ENCODE results near the gene HCRTR2. TPM values are rescaled to one million over a fixed set of nuclear protein-coding genes. Genes with fewer than 3 reads are reported as not detected.

HCRTR2 gene
- total RNA-seq, 6 experiments from 2014 or later: not detected

DNA sequence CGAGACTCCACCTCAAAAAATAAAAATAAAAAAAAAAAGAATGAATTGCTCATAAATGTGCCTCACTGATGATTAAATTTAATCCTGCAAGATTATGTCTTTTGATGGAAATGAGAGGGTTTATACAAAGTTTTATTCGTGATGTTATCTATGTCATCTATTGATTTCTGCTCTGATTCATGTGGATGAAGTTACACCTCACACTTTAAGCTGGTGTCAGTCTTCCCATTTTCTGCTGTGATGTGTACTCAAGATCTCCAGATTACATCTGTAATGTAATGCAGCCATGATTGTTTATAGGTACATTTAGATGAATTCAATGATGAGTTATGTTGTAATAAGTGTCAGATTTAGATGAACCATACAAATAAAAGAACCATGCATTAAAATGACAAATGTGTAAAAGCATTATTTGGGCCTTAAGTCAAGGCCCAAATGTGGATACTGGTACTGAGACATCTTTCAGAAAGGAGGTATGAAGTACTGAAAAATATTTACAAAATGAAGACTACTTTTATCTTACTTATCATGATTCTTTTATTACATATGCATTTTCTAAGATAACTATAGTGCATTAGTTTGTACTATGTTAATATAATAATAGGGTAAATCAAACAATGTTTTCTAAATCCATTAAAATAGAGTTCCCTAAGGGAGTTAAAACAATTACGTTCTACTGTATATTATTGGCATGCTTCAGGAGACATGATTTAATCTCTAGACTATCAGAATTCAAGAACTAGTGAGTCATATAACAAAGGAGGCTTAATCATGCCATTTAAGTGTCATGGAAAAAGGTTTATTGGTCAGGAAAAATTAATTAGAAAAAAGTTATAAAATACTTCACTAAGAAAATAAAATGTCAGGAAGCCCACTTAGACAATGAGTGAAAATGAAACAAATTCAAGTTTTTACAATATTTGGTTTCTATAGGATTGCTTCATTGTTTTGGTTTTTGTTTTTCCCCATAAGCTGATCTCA, 34.5 kb downstream of the HCRTR2 start:
- 44% methylated on average over 3 of the region's 3 CpGs for WGBS (ENCODE audit: insufficient coverage, low coverage, low lambda C conversion rate, missing lambda C conversion rate)

DNA sequence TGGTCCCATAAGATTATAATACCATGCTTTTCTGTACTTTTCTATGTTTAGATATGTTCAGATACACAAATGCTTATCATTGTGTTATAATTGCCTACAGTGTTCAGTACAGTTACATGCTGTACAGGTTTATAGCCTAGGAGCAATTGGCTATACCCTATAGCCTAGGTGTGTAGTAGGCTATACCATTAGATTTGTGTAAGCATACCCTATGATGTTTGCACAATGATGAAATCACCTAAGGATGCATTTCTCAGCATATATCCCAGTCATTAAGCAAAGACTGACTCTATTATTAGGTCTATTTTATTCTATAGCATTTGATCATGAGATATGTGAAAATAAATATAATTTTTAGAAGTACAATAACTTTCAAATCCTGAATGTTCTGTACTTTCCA, 36.6 kb downstream of the HCRTR2 start:
- ATAC-seq (no peak), DNase-seq (no peak)
- intact Hi-C loops (cut with DNase I): no loop called here
- no peak for TF ChIP-seq POLR2A (IDR thresholded peaks at IDR 0.05)
- TF ChIP-seq, protein P1, sequence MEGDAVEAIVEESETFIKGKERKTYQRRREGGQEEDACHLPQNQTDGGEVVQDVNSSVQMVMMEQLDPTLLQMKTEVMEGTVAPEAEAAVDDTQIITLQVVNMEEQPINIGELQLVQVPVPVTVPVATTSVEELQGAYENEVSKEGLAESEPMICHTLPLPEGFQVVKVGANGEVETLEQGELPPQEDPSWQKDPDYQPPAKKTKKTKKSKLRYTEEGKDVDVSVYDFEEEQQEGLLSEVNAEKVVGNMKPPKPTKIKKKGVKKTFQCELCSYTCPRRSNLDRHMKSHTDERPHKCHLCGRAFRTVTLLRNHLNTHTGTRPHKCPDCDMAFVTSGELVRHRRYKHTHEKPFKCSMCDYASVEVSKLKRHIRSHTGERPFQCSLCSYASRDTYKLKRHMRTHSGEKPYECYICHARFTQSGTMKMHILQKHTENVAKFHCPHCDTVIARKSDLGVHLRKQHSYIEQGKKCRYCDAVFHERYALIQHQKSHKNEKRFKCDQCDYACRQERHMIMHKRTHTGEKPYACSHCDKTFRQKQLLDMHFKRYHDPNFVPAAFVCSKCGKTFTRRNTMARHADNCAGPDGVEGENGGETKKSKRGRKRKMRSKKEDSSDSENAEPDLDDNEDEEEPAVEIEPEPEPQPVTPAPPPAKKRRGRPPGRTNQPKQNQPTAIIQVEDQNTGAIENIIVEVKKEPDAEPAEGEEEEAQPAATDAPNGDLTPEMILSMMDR (IDR thresholded peaks at IDR 0.05): no peak
- Histone ChIP-seq H3K27me3 (no peaks in the 10 kb centered on the region), H3K9me3 (no peaks in the 10 kb centered on the region), H3K36me3 (no peaks in the 10 kb centered on the region), H3K4me3 (no peak overlapping the region), H3K4me1 (no peaks in the 10 kb centered on the region), H3K27ac (no peak overlapping the region)

More for the DNA sequence above, 34.5 kb downstream of the HCRTR2 start:
- H3K9me3 ChIP-seq: no peaks in the 10 kb centered on the region
- H3K4me3 ChIP-seq: no peak overlapping the region
- intact Hi-C loops (cut with DNase I): no loop called here
- ATAC-seq (no peak), DNase-seq (no peak)
- TF ChIP-seq, protein P1 (IDR thresholded peaks at IDR 0.05): no peak
- TF ChIP-seq POLR2A (IDR thresholded peaks at IDR 0.05): no peak
- H3K36me3 ChIP-seq: no peaks in the 10 kb centered on the region
- H3K27me3 ChIP-seq: no peaks in the 10 kb centered on the region
- no peaks in the 10 kb centered on the region for H3K4me1 ChIP-seq
- no peak overlapping the region for H3K27ac ChIP-seq

DNA sequence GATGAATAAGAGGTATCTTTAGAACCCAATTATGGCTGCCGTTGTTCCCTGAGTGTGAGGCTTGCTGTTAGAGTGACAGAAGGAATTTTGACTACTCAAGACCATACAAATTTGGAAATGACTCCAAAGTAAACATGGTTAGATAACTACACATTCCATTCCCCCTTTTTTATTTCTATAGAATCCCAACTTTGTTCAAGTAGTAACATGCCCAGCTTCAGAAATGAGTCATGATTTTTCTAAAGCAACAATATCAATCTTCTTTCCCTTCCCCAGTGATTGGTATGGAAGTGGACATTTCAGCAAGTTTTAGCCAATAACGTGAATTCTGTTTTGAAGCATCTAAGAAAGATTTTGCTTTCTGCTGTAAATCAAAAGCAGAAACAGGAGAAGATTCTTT, 37.8 kb downstream of the HCRTR2 start:
- intact Hi-C loops (cut with DNase I): no loop called here
- 35% methylated on average over 2 of the region's 2 CpGs for WGBS (ENCODE audit: insufficient coverage, low coverage, low lambda C conversion rate, missing lambda C conversion rate)
- no peaks in the 10 kb centered on the region for H3K36me3 ChIP-seq
- TF ChIP-seq, protein P1 (IDR thresholded peaks at IDR 0.05): no peak
- TF ChIP-seq POLR2A (IDR thresholded peaks at IDR 0.05): no peak
- H3K4me1 ChIP-seq: no peaks in the 10 kb centered on the region
- no peak overlapping the region for H3K27ac ChIP-seq
- H3K9me3 ChIP-seq: no peaks in the 10 kb centered on the region
- DNase-seq (no peak), ATAC-seq (no peak)
- H3K27me3 ChIP-seq: no peaks in the 10 kb centered on the region
- H3K4me3 ChIP-seq: no peak overlapping the region

DNA sequence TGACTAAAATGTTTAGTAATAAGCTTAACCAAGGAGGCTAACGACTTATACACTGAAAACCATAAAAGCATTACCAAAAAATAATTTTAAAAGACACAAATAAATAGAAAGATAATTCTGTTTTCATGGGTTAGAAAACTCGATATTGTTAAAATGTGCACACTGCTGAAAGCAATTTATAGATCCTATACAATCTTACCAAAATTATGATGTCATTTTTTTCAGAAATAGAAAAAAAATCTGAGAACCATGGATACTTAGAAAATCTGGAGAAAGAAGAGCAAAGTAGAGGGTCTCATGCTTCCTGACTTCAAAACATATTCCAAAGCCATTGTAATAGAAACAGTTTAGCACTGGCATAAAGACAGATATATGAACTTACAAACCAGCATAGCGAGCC, 46.6 kb downstream of the HCRTR2 start:
- 35% methylated on average over 3 of the region's 3 CpGs for WGBS (ENCODE audit: insufficient coverage, low coverage, low lambda C conversion rate, missing lambda C conversion rate)
- DNase-seq (no peak), ATAC-seq (no peak)
- intact Hi-C loops (cut with DNase I): no loop called here
- Histone ChIP-seq H3K4me1 (no peaks in the 10 kb centered on the region), H3K36me3 (no peaks in the 10 kb centered on the region), H3K27me3 (no peaks in the 10 kb centered on the region), H3K4me3 (no peak overlapping the region), H3K9me3 (no peaks in the 10 kb centered on the region), H3K27ac (no peak overlapping the region)
- TF ChIP-seq, protein P1 (IDR thresholded peaks at IDR 0.05): no peak
- no peak for TF ChIP-seq POLR2A (IDR thresholded peaks at IDR 0.05)
